HG03378 (cell line): ENCODE data around the gene FAM13C.
"Not testable (repeated sequence)": the region's sequence is repeated elsewhere in the genome, so short reads cannot be mapped to it uniquely, and the experiment has no call there.

Source experiments
- ATAC-seq: cut with Tn5 transposase; IDR thresholded peaks from one replicate; pipeline ENCODE4 v1.9.1; 2021; ENCODE audit warnings: mild to moderate bottlenecking, moderate library complexity; ENCODE audit not compliant: unreplicated experiment

The FAM13C gene

GRCh38 chr10:59362144-59362958, at the start of gene FAM13C:
FAM13C (minus strand) TSS chr10:59362549; CDS start chr10:59362460, 89 bp downstream.
- ATAC-seq = no peak

GRCh38 chr10:59405235-59405634, 42.9 kb upstream of the FAM13C start:
- ATAC-seq = no peak

- ATAC-seq = no peak
Measured at GRCh38 chr10:59400214-59400613, 37.9 kb upstream of the FAM13C start.

GRCh38 chr10:59399329-59399728, 37.0 kb upstream of the FAM13C start:
- not testable (repeated sequence) for ATAC-seq

GRCh38 chr10:59397961-59398360, 35.6 kb upstream of the FAM13C start:
- no peak for ATAC-seq

GRCh38 chr10:59395984-59396383, 33.6 kb upstream of the FAM13C start:
- ATAC-seq = no peak

GRCh38 chr10:59393349-59393748, 31.0 kb upstream of the FAM13C start:
- no peak for ATAC-seq

GRCh38 chr10:59391060-59391459, 28.7 kb upstream of the FAM13C start:
- ATAC-seq = no peak

- no peak for ATAC-seq
Measured at GRCh38 chr10:59388671-59388976, 26.3 kb upstream of the FAM13C start.

- ATAC-seq = no peak
Measured at GRCh38 chr10:59387951-59388670, 25.8 kb upstream of the FAM13C start.

GRCh38 chr10:59384761-59385160, 22.4 kb upstream of the FAM13C start:
- ATAC-seq = no peak

- ATAC-seq = no peak
Measured at GRCh38 chr10:59383908-59384307, 21.6 kb upstream of the FAM13C start.

GRCh38 chr10:59383436-59383835, 21.1 kb upstream of the FAM13C start:
- no peak for ATAC-seq

GRCh38 chr10:59382831-59383295, 20.5 kb upstream of the FAM13C start:
- ATAC-seq = no peak

- no peak for ATAC-seq
Measured at GRCh38 chr10:59381687-59382086, 19.3 kb upstream of the FAM13C start.

GRCh38 chr10:59376846-59377245, 14.5 kb upstream of the FAM13C start:
- no peak for ATAC-seq

- ATAC-seq = no peak
Measured at GRCh38 chr10:59375990-59376389, 13.6 kb upstream of the FAM13C start.

GRCh38 chr10:59374916-59375315, 12.6 kb upstream of the FAM13C start:
- no peak for ATAC-seq

GRCh38 chr10:59373071-59373470, 10.7 kb upstream of the FAM13C start:
- ATAC-seq = no peak

GRCh38 chr10:59372543-59372942, 10.2 kb upstream of the FAM13C start:
- no peak for ATAC-seq

- ATAC-seq = no peak
Measured at GRCh38 chr10:59366290-59366689, 3.9 kb upstream of the FAM13C start.

- ATAC-seq = no peak
Measured at GRCh38 chr10:59363446-59363958, 1.2 kb upstream of the FAM13C start.
